IPS DF 19.7 (cell line): ENCODE results near the gene COMT.

Source experiments
- DNase-seq: peaks from one replicate; pipeline ENCODE4 v3.0.0-alpha.2; 2013; ENCODE audit warnings: low read depth, low spot score

The COMT gene

GRCh38 chr22:20011123-20011992 lies 69.8 kb downstream of the COMT start:
- no peak for DNase-seq

DNA sequence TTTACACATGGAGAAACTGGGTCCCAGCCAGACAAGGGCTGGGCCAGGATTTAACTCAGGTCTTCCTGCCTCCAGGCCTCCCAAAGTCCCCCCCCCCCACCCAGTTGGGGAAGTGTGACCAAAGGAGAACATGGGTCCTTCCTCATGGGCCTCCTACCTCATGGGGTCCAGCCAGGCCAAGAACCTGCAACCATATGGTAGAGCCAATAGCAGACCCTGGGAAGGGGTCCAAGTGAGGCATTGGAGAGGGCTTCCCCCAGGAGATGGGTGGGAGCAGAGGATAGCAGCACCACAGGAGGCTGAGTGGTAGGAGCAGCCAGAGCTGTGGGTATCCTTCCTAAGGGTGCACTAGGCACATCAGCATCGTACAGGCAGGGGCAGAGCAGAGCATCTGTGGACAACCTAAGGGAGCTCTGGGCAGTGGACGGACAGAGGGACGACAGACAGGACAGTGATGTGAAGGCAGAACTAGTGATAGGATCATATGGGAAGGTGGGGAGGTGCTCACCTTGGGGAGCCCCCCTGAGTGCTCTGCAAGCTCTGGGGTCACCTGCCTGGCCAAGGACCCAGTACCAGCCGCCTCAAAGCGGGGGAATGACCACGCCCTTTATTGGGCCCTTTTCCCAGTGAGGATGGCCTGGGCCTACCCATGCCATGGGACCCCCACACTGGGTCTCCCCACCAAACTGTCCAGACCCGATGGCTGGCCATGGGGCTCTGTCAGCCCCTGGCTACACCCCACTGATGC lies 70.6 kb downstream of the COMT start:
- no peak for DNase-seq

GRCh38 chr22:20012741-20013331 lies 71.3 kb downstream of the COMT start:
- no peak for DNase-seq

- DNase-seq = peak; percentile 42
Measured at GRCh38 chr22:20013382-20013871, 71.9 kb downstream of the COMT start.

DNA sequence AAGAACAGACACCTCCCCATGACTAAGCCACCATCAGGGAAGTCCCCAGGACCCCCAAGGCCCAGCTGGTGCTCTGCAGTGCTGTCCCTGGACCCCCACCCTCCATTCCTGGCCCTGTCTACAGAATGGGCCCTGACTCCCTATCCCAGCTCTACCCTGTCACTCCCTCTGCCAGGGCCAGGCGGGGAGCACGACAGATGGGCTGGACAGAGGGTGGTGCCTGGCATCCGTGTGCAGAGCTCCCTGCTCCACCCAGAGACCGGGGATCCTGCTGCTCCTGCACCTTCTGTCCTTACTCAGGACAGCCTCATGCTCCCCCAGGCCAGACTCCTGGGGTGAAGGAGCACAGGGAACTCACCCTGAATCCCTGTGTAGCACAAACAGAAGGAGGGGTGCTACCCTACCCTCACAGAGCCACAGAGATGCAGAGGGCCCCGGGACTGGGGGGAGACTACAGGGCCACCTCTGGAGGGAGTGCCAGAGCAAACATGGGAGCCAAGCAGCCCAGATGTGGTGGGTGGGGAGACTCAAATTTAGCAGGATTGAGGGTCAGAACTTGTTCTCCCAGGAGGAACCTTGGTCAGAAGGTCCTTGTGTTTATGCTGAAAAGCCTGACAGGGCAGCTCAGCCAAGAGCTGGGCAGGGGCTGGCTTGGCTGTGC lies 73.1 kb downstream of the COMT start:
- DNase-seq = no peak

DNA sequence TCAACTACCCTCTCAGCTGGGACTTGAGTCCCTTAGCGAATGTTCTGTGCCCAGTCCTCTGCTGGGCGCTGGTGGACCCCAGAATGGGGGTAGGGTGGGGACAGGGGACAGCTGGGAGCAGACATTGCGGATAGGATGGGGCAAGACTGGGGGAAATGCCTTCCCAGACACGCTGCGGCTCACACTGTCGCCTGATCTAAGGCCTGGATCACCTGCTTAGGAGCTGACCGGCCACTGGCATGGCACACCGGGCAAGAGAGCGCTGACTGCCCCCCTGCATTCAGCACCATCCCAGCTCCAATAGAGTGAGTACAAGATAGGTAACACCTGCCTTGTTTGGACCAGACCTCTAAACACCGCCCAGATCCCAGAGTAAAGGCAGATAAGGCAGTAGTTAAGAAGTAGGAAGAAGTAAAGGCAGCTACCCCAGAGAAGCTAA lies 73.6 kb downstream of the COMT start:
- DNase-seq = no peak

DNA sequence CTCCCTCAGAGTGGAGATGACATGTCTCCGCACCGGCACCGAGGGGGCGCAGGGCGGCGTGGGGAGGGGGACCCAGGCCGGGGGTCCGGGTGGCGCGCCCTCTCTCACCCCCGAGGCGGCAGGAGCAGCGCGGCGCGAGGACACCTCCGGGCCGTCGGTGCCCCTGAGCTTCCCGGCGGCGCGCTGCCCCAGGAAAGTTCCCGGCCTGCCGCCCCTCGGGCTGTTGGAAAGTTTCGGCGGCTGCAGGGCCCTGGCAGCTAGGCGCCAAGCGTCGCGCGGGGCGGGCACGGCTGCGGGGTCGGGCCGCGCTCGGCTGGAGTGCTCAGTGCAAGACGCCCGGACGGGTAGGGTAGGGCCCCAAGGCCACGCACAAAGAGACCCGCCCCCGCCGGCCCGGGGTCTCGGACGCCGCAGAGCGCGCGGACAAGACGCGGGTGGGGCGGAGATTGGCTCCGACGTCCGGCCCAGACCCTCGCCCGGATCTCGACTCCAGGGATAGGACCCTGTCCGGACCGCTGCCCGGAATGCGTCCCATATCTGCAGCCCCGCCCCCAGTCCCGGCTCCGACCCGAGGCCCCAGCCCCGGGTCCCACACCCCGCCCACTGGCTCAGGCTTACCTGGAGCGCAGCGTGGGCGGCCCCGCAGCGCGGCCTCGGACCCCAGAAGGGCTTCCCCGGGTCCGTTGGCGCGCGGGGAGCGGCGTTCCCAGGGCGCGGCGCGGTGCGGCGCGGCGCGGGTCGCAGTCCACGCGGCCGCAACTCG lies 74.6 kb downstream of the COMT start:
- no peak for DNase-seq

DNA sequence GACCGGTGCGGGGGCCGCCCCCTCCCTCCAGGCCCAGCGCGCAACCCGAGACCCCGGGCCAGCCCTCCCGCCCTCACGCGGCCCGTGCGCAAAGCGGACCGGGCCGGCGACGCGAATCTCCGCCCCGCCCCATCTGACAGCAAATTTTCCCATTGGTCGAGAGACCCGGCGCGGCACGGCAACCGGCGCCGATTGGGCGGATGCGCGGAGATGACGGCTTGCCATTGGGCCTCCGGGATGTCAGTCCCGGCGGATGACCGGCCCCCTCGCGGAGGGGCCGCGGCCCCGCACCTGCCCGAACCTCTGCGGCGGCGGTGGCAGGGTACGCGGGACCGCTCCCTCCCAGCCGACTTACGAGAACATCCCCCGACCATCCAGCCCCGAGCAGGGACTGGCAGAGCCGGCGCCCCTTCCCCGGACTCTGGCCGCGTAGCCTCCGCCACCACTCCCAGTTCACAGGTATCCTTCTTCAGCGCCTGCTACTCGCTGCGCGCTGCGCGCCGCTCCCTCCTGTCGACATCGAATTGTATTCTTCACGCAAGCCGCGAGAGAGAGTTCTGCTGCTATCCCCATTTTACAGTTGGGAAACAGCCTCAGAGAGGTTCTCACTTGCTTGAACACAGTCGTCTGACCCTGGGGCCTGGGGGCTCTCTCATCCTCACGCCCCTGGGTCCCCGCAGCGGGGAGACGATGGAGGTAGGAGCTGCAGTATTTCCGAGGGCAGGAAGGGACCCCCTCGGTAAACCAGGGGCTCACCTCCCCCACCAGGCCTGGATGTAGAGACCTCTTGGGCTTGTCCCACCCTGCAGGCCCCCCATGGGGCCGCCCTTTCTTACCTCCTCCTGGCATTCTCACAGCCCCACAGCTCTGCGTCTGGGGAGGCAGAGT lies 75.4 kb downstream of the COMT start, which contains the start of gene ARVCF:
ARVCF (minus strand) TSS at position 90 of the 888 bp plus-strand sequence. CDS start 26,029 bp downstream, outside the sequence.
- peak; percentile 56 for DNase-seq

DNA sequence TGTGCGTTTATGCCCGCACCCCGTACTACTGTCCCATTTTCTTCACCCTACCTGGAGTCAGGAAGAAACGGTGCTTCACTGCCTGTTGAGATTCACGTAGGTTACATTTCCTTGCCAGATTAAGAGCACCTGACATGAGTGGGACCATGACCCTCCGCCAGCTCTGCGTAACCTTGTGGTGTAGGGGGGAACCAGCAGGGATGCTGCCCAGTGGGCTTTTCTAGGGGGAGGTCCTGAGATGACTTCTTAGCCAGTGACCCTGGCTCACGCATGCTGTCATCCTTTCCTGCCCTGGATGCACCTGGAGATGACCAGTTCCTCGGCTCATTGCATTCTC lies 76.0 kb downstream of the COMT start:
- DNase-seq = no peak

DNA sequence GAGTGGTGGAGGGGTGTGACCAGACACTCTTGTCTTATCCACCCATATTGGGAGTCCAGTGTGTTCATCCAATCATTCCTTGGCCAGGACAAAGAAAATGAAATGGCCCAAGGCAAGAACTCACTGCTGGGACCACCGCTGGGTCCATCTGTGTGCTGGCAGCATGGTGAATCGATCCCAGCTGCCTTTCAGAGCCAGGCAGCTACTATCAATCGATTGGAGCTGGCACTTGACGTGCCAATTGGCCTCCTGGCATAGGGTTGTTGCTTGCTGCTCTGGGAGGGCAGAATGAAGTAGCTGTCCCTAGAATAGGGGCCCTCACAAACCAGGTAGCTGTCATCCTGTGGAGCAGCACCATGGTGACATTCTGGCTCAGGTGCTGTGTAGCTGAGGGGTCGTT lies 76.4 kb downstream of the COMT start:
- DNase-seq = no peak
